ENCODE data around the gene ROBO2.

ROBO2 gene

DNA sequence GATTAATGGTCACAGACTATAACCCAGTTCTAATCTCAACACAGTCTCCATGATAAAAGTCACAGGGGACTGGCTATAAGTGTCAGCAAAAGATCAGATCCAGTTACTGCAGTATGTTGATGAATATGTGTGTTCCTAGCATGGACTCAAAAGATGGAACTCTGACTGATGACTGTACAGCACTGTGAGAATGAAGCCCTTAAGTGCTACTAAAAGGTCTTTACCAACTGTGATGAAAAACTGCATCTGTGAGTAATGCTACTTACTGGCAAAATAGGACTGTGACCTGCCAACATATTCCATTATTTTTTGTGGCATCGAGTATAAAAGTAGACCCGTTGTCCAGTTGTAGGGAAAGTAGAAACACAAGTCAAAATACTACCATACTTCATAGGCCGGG, 284.2 kb downstream of the ROBO2 start:
- Histone ChIP-seq H3K9me3 (ENCODE audit: control insufficient read depth, low read length) (no peaks in the 10 kb centered on the region), H3K4me3 (ENCODE audit: extremely low read depth, insufficient read depth, low read length, poor library complexity, severe bottlenecking) (no peak overlapping the region), H3K4me1 (ENCODE audit: control insufficient read depth, insufficient read depth, low read length, poor library complexity, severe bottlenecking) (peaks cover 9% of the 10 kb centered on the region), H3K27ac (ENCODE audit: low read depth, low read length, severe bottlenecking) (no peak overlapping the region), H3K36me3 (ENCODE audit: control insufficient read depth, insufficient read depth, low read length) (no peaks in the 10 kb centered on the region)
- WGBS, 2 experiments (ENCODE audit: insufficient coverage in 2 of 2) = 83% methylated on average over 3 of the region's 3 CpGs; no CpG with 5 or more reads in 1 of the 2 experiments

DNA sequence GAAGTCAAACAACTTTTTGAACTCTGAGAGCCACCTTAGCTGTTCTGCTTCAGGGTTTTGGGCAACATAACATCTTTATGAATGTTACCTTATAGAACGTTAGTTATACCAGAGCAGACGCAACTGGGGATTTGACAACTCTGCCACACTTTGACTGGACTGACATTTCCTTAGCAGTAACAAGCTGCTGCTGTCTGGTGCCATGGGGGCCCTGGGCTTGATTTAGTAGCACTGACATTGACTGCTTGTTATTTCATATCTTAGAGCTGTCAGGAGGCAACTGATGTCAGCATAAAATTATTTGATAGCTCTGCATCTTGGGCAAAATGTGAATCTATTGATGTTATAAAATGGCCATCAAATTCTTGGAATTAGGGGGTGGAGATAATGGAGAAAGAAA, 285.4 kb downstream of the ROBO2 start:
- 93 to 94% methylated on average over 2 of the region's 2 CpGs for WGBS, 2 experiments (ENCODE audit: insufficient coverage in 2 of 2)
- Histone ChIP-seq H3K9me3 (ENCODE audit: control insufficient read depth, low read length) (no peaks in the 10 kb centered on the region), H3K4me3 (ENCODE audit: extremely low read depth, insufficient read depth, low read length, poor library complexity, severe bottlenecking) (no peak overlapping the region), H3K27ac (ENCODE audit: low read depth, low read length, severe bottlenecking) (no peak overlapping the region), H3K36me3 (ENCODE audit: control insufficient read depth, insufficient read depth, low read length) (no peaks in the 10 kb centered on the region), H3K4me1 (ENCODE audit: control insufficient read depth, insufficient read depth, low read length, poor library complexity, severe bottlenecking) (peaks cover 9% of the 10 kb centered on the region)

DNA sequence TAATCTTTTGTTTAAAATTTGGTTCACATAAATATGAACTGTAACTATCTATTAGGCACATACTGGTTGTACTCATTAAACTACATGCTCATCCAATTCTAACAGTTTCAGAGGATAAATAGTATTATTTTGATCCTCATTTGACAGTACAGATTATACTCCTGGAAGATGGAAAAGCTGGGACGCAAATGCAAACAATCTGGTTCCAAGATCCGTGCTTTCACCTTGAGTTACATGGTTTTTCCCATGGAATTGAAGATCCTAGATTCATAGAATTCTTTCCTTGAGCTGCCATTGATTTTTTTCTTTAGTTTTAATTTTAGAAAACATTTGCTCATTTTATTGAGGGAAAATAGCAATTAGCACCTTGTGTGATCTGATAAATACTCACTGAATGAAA, 285.8 kb downstream of the ROBO2 start:
- Histone ChIP-seq H3K36me3 (ENCODE audit: control insufficient read depth, insufficient read depth, low read length) (no peaks in the 10 kb centered on the region), H3K9me3 (ENCODE audit: control insufficient read depth, low read length) (no peaks in the 10 kb centered on the region), H3K27ac (ENCODE audit: low read depth, low read length, severe bottlenecking) (no peak overlapping the region), H3K4me3 (ENCODE audit: extremely low read depth, insufficient read depth, low read length, poor library complexity, severe bottlenecking) (no peak overlapping the region), H3K4me1 (ENCODE audit: control insufficient read depth, insufficient read depth, low read length, poor library complexity, severe bottlenecking) (peaks cover 9% of the 10 kb centered on the region)
- 93 to 94% methylated on average over 2 of the region's 2 CpGs for WGBS, 2 experiments (ENCODE audit: insufficient coverage in 2 of 2)

DNA sequence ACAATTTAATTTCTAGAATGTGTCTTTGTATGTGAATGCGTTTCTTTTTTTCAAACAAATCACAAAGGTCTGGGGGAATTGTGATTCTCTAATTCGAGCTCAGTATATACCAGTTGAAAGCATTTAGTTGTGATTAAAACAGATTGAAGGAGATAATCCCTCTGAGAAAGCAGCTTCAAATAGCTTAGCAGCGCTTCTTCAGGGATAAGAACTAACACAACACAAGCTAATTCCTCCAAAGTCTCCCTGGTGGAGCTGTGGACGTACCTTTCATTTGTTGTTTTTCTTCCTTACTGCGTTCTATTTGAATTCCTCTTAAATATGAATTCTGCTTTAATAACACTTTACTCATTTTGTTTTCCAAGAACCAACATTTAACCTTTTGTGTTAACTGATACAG, 286.7 kb downstream of the ROBO2 start:
- 81 to 93% methylated on average over 2 to 3 of the region's 5 CpGs for WGBS, 2 experiments (ENCODE audit: insufficient coverage in 2 of 2)
- Histone ChIP-seq H3K9me3 (ENCODE audit: control insufficient read depth, low read length) (no peaks in the 10 kb centered on the region), H3K4me1 (ENCODE audit: control insufficient read depth, insufficient read depth, low read length, poor library complexity, severe bottlenecking) (peaks cover 8% of the 10 kb centered on the region), H3K27ac (ENCODE audit: low read depth, low read length, severe bottlenecking) (no peak overlapping the region), H3K4me3 (ENCODE audit: extremely low read depth, insufficient read depth, low read length, poor library complexity, severe bottlenecking) (no peak overlapping the region), H3K36me3 (ENCODE audit: control insufficient read depth, insufficient read depth, low read length) (no peaks in the 10 kb centered on the region)

- no peaks in the 10 kb centered on the region for H3K4me1 ChIP-seq (ENCODE audit: control insufficient read depth, insufficient read depth, low read length, poor library complexity, severe bottlenecking)
- H3K4me3 ChIP-seq (ENCODE audit: extremely low read depth, insufficient read depth, low read length, poor library complexity, severe bottlenecking) = no peak overlapping the region
- no peaks in the 10 kb centered on the region for H3K9me3 ChIP-seq (ENCODE audit: control insufficient read depth, low read length)
- WGBS, 2 experiments (ENCODE audit: insufficient coverage in 2 of 2) = no CpG with 5 or more reads among the region's 1 CpG
- no peak overlapping the region for H3K27ac ChIP-seq (ENCODE audit: low read depth, low read length, severe bottlenecking)
- no peaks in the 10 kb centered on the region for H3K36me3 ChIP-seq (ENCODE audit: control insufficient read depth, insufficient read depth, low read length)
Measured at GRCh38 chr3:77328690-77329089, 288.8 kb downstream of the ROBO2 start.

DNA sequence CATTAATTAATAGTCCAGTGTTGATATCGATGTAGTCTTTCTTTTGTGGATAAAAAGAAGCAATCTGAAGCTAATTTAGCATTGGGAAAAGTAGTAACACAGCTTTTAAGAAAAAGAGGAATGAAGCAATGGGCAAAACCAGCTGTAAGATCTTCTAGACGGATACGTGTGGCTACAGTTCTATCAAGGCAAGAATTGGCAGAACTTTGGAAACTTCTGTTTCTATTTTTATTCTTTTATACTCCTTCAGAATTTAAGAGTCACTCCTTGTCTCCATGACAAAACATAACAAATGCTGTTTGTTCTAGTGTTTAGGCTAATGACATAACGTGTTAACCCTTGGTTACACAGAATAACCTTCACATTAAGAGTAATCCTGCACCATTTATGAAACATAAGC, 289.2 kb downstream of the ROBO2 start:
- Histone ChIP-seq H3K4me1 (ENCODE audit: control insufficient read depth, insufficient read depth, low read length, poor library complexity, severe bottlenecking) (no peaks in the 10 kb centered on the region), H3K27ac (ENCODE audit: low read depth, low read length, severe bottlenecking) (no peak overlapping the region), H3K4me3 (ENCODE audit: extremely low read depth, insufficient read depth, low read length, poor library complexity, severe bottlenecking) (no peak overlapping the region), H3K36me3 (ENCODE audit: control insufficient read depth, insufficient read depth, low read length) (no peaks in the 10 kb centered on the region), H3K9me3 (ENCODE audit: control insufficient read depth, low read length) (no peaks in the 10 kb centered on the region)
- WGBS, 2 experiments (ENCODE audit: insufficient coverage in 2 of 2) = 95 to 100% methylated on average over 2 to 3 of the region's 4 CpGs

DNA sequence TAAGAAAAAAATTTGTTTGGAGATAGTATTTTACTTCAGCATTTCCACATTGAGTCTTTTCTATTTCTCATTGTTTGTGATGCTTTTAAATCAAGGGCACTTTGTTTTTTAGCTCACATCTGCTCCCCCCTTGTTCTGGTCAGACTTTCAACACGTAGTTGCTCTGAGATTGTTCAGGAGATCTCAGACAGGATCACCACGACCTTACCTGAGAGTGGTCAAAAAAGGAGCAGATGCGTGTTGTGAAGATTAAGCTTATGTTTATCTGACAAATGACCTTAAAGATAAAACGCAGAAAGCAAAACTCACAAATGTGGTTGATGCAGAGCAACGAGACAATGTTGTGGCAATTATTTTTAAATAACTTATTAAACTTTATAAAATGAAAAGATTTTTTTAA, 298.3 kb downstream of the ROBO2 start:
- Histone ChIP-seq H3K9me3 (ENCODE audit: control insufficient read depth, low read length) (no peaks in the 10 kb centered on the region), H3K27ac (ENCODE audit: low read depth, low read length, severe bottlenecking) (no peak overlapping the region), H3K36me3 (ENCODE audit: control insufficient read depth, insufficient read depth, low read length) (no peaks in the 10 kb centered on the region), H3K4me1 (ENCODE audit: control insufficient read depth, insufficient read depth, low read length, poor library complexity, severe bottlenecking) (no peaks in the 10 kb centered on the region), H3K4me3 (ENCODE audit: extremely low read depth, insufficient read depth, low read length, poor library complexity, severe bottlenecking) (no peak overlapping the region)
- WGBS, 2 experiments (ENCODE audit: insufficient coverage in 2 of 2) = 96% methylated on average over 3 of the region's 5 CpGs

- no peaks in the 10 kb centered on the region for H3K36me3 ChIP-seq (ENCODE audit: control insufficient read depth, insufficient read depth, low read length)
- no peaks in the 10 kb centered on the region for H3K9me3 ChIP-seq (ENCODE audit: control insufficient read depth, low read length)
- H3K4me3 ChIP-seq (ENCODE audit: extremely low read depth, insufficient read depth, low read length, poor library complexity, severe bottlenecking) = no peak overlapping the region
- no CpG with 5 or more reads among the region's 6 CpGs for WGBS, 2 experiments (ENCODE audit: insufficient coverage in 2 of 2)
- no peak overlapping the region for H3K27ac ChIP-seq (ENCODE audit: low read depth, low read length, severe bottlenecking)
- no peaks in the 10 kb centered on the region for H3K4me1 ChIP-seq (ENCODE audit: control insufficient read depth, insufficient read depth, low read length, poor library complexity, severe bottlenecking)
Measured at GRCh38 chr3:77342027-77342426, 302.1 kb downstream of the ROBO2 start.

- Histone ChIP-seq H3K4me1 (ENCODE audit: control insufficient read depth, insufficient read depth, low read length, poor library complexity, severe bottlenecking) (no peaks in the 10 kb centered on the region), H3K4me3 (ENCODE audit: extremely low read depth, insufficient read depth, low read length, poor library complexity, severe bottlenecking) (no peak overlapping the region), H3K9me3 (ENCODE audit: control insufficient read depth, low read length) (no peaks in the 10 kb centered on the region), H3K27ac (ENCODE audit: low read depth, low read length, severe bottlenecking) (no peak overlapping the region), H3K36me3 (ENCODE audit: control insufficient read depth, insufficient read depth, low read length) (no peaks in the 10 kb centered on the region)
- 100% methylated on average over 1 to 4 of the region's 5 CpGs for WGBS, 2 experiments (ENCODE audit: insufficient coverage in 2 of 2)
Measured at GRCh38 chr3:77342688-77343087, 302.8 kb downstream of the ROBO2 start.

GRCh38 chr3:77345009-77345408, 305.1 kb downstream of the ROBO2 start:
- H3K9me3 ChIP-seq (ENCODE audit: control insufficient read depth, low read length) = no peaks in the 10 kb centered on the region
- H3K4me1 ChIP-seq (ENCODE audit: control insufficient read depth, insufficient read depth, low read length, poor library complexity, severe bottlenecking) = no peaks in the 10 kb centered on the region
- H3K36me3 ChIP-seq (ENCODE audit: control insufficient read depth, insufficient read depth, low read length) = no peaks in the 10 kb centered on the region
- no peak overlapping the region for H3K4me3 ChIP-seq (ENCODE audit: extremely low read depth, insufficient read depth, low read length, poor library complexity, severe bottlenecking)
- no peak overlapping the region for H3K27ac ChIP-seq (ENCODE audit: low read depth, low read length, severe bottlenecking)
- 82 to 92% methylated on average over 2 of the region's 2 CpGs for WGBS, 2 experiments (ENCODE audit: insufficient coverage in 2 of 2)

- no peaks in the 10 kb centered on the region for H3K9me3 ChIP-seq (ENCODE audit: control insufficient read depth, low read length)
- WGBS, 2 experiments (ENCODE audit: insufficient coverage in 2 of 2) = 50 to 59% methylated on average over 4 of the region's 6 CpGs
- H3K4me1 ChIP-seq (ENCODE audit: control insufficient read depth, insufficient read depth, low read length, poor library complexity, severe bottlenecking) = no peaks in the 10 kb centered on the region
- H3K27ac ChIP-seq (ENCODE audit: low read depth, low read length, severe bottlenecking) = no peak overlapping the region
- no peaks in the 10 kb centered on the region for H3K36me3 ChIP-seq (ENCODE audit: control insufficient read depth, insufficient read depth, low read length)
- no peak overlapping the region for H3K4me3 ChIP-seq (ENCODE audit: extremely low read depth, insufficient read depth, low read length, poor library complexity, severe bottlenecking)
Measured at GRCh38 chr3:77348244-77348855, 308.5 kb downstream of the ROBO2 start.

Measured in mesodermal cell (in vitro differentiated cells).